Thyroid gland (tissue), 4 donors: Measurements from ENCODE around the gene B3GALT2. TPM values are rescaled to one million over a fixed set of nuclear protein-coding genes. Genes with fewer than 3 reads are reported as not detected.

Experiments
- DNase-seq, 2 donors: peaks; one replicate each; pipeline ENCODE4 v3.0.0-alpha.2; 2019
- H3K27ac ChIP-seq, 3 donors: fragments of 200-600 bp; sonication (generic); 1 replicate in 2 of 3; 2 replicates in 1 of 3; pipeline ENCODE4 v1.5.1; 2016 to 2019; ENCODE audit warnings: mild to moderate bottlenecking in 1 of 3, moderate library complexity in 1 of 3
- H3K27me3 ChIP-seq: fragments of 200-600 bp; sonication (generic); one replicate; pipeline ENCODE4 v1.5.1; 2019
- H3K36me3 ChIP-seq, 2 donors: fragments of 200-600 bp; sonication (generic); one replicate each; pipeline ENCODE4 v1.5.1; 2016 to 2019
- H3K4me1 ChIP-seq, 2 donors: fragments of 200-600 bp; sonication (generic); one replicate each; pipeline ENCODE4 v1.5.1; 2017 to 2019
- H3K4me3 ChIP-seq, 3 donors: fragments of 200-600 bp; sonication (generic); replicated peaks in 1 of 3; 1 replicate in 2 of 3; 2 replicates in 1 of 3; pipeline ENCODE4 v1.5.1; 2016; ENCODE audit warnings: mild to moderate bottlenecking in 1 of 3
- H3K9me3 ChIP-seq: fragments of 200-600 bp; sonication (generic); one replicate; pipeline ENCODE4 v1.5.1; 2017
- POLR2A ChIP-seq, 2 donors: fragments of 450-650 bp; IDR thresholded peaks; one replicate each; pipeline ENCODE4 v1.6.1; 2017; ENCODE audit warnings: antibody characterized with exemption in 2 of 2, mild to moderate bottlenecking in 2 of 2, moderate library complexity in 1 of 2
- WGBS, 2 donors: methylation state at CpG; one replicate each; pipeline ENCODE4 v1.1.5; 2017; 5-methylcytosine and 5-hydroxymethylcytosine counted together
- intact Hi-C: fragments of 100-400 bp; cut with DNase I; formaldehyde crosslinking; loops from one replicate; pipeline ENCODE4 v1.15.1; 2023
- total RNA-seq, 4 donors: library from RNA; depleted of rRNA; stranded (reverse); fragments of >200 nt; gene quantifications; one replicate each; pipeline ENCODE4 v1.2.3, GENCODE V29; 2016
- TF ChIP-seq, protein P1 (sequence below), 6 experiments: fragments of 200-600 bp in 3 of 6; fragments of 450-650 bp in 3 of 6; sonication (generic) in 3 of 6; IDR thresholded peaks; one replicate each; pipeline ENCODE4 v1.5.1; 2016 to 2019; ENCODE audit warnings: antibody characterized with exemption in 6 of 6, mild to moderate bottlenecking in 2 of 6, inconsistent platforms in 1 of 6, moderate library complexity in 1 of 6

The B3GALT2 gene
- total RNA-seq, 4 donors from 2014 or later = 0.67 to 1.7 (median 1.6) TPM

DNA sequence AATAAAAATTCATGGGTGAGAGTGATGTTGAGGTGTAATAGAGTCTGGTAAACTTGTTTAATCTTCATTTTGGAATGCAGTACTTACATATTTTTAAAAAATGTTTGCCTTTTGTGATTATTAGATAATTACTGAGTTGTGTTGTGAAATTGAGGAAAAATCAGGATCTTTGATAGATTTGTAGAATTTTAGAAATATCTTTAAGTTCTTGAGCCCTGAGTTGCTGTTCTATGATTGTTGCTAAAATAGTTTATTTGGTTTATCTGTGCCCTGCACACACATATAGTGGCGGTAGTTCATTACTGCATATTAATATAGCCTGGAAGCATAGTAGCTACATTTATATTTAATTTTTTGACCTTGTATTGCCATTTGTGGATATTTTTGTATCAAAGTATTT is 1.6 kb downstream of the B3GALT2 start:
- Histone ChIP-seq H3K4me1 (peaks cover 47 to 66% of the 10 kb centered on the region in 2 donors), H3K4me3 (no peak overlapping the region), H3K27ac (peak overlapping the region in 1 of 3 donors; percentile 7), H3K27me3 (no peaks in the 10 kb centered on the region), H3K9me3 (no peaks in the 10 kb centered on the region), H3K36me3 (no peaks in the 10 kb centered on the region)
- 86 to 90% methylated on average over 1 of the region's 1 CpG for WGBS, 2 donors
- intact Hi-C loops = no loop called here
- no peak for DNase-seq
- TF ChIP-seq, protein P1, sequence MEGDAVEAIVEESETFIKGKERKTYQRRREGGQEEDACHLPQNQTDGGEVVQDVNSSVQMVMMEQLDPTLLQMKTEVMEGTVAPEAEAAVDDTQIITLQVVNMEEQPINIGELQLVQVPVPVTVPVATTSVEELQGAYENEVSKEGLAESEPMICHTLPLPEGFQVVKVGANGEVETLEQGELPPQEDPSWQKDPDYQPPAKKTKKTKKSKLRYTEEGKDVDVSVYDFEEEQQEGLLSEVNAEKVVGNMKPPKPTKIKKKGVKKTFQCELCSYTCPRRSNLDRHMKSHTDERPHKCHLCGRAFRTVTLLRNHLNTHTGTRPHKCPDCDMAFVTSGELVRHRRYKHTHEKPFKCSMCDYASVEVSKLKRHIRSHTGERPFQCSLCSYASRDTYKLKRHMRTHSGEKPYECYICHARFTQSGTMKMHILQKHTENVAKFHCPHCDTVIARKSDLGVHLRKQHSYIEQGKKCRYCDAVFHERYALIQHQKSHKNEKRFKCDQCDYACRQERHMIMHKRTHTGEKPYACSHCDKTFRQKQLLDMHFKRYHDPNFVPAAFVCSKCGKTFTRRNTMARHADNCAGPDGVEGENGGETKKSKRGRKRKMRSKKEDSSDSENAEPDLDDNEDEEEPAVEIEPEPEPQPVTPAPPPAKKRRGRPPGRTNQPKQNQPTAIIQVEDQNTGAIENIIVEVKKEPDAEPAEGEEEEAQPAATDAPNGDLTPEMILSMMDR (IDR thresholded peaks at IDR 0.05) = no peak
- no peak for TF ChIP-seq POLR2A (IDR thresholded peaks at IDR 0.05)

DNA sequence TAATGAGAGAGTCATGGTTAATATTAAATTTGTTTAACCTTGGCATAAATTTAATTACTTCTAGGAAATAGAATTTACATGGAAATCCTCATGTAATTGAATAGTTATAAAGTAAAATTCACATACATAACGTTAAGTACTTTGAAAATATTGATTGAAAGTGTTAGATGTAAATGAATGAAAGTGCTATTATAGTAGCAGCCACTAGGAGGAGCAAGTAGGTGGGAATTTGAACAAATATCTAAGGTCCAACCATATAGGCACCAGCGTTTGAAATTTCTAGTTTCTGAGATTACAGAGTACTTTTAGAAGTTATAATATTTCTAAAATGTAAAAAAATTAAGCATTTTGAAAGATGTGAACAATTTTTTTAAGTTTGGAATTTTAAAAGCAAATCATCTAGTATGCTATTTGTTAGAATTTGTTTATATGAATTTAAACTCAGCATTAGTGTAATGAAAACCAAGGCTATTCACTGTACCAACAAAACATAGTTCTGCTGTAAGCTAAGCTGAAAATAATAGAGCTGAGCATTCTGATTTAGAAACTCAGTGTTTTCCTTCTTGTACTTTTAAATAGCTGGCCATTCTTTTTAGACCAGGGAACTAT is 3.3 kb downstream of the B3GALT2 start:
- 1 to 3% methylated on average over 2 of the region's 2 CpGs for WGBS, 2 donors
- DNase-seq = no peak
- intact Hi-C loops = no loop called here
- peaks cover 50 to 64% of the 10 kb centered on the region in 2 donors for H3K4me1 ChIP-seq
- no peak overlapping the region for H3K4me3 ChIP-seq
- no peaks in the 10 kb centered on the region for H3K27me3 ChIP-seq
- TF ChIP-seq, protein P1 (IDR thresholded peaks at IDR 0.05) = peak in 5 of 6 experiments; percentile 50 to 77 (median 66)
- no peak for TF ChIP-seq POLR2A (IDR thresholded peaks at IDR 0.05)
- H3K27ac ChIP-seq = peak overlapping the region in 1 of 3 donors; percentile 5
- no peaks in the 10 kb centered on the region for H3K9me3 ChIP-seq
- no peaks in the 10 kb centered on the region for H3K36me3 ChIP-seq

- intact Hi-C loops = no loop called here
- no peaks in the 10 kb centered on the region for H3K36me3 ChIP-seq
- no peaks in the 10 kb centered on the region for H3K27me3 ChIP-seq
- H3K4me1 ChIP-seq = peaks cover 40 to 55% of the 10 kb centered on the region in 2 donors
- no peak overlapping the region for H3K4me3 ChIP-seq
- WGBS, 2 donors = 83 to 86% methylated on average over 2 of the region's 2 CpGs
- H3K9me3 ChIP-seq = no peaks in the 10 kb centered on the region
- DNase-seq = no peak
- TF ChIP-seq, protein P1 (IDR thresholded peaks at IDR 0.05) = no peak
- no peak for TF ChIP-seq POLR2A (IDR thresholded peaks at IDR 0.05)
- peak overlapping the region in 2 of 3 donors; percentile 36 to 72 for H3K27ac ChIP-seq
Observed at GRCh38 chr1:193181985-193182384, 4.4 kb downstream of the B3GALT2 start.

- no peaks in the 10 kb centered on the region for H3K36me3 ChIP-seq
- TF ChIP-seq, protein P1 (IDR thresholded peaks at IDR 0.05) = no peak
- TF ChIP-seq POLR2A (IDR thresholded peaks at IDR 0.05) = no peak
- no peaks in the 10 kb centered on the region for H3K9me3 ChIP-seq
- intact Hi-C loops = no loop called here
- no peak for DNase-seq
- 49 to 71% methylated on average over 1 of the region's 1 CpG for WGBS, 2 donors
- no peaks in the 10 kb centered on the region for H3K27me3 ChIP-seq
- H3K4me3 ChIP-seq = no peak overlapping the region
- peaks cover 40 to 54% of the 10 kb centered on the region in 2 donors for H3K4me1 ChIP-seq
- peak overlapping the region; percentile 36 to 72 (median 71) for H3K27ac ChIP-seq
Observed at GRCh38 chr1:193181536-193181935, 4.9 kb downstream of the B3GALT2 start.

DNA sequence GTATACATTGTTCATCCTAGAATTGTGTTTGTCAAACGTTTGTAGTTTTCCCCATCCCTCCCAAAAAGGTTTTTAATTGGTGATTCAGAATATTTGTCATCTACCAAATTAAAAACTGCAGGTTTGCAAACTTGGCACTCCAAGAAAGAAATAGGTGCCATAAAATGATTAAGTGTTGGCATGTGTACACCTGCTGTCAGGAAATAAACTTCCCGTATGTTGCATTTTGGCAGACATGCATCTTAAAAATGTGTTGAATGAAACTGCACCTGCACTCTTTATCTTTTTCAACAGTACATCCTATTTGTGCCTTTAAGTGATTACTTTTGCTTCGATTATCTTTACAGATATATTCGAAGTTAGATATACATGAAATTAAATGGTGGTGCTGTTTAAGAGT is 7.3 kb downstream of the B3GALT2 start:
- intact Hi-C loops = no loop called here
- DNase-seq = no peak
- Histone ChIP-seq H3K9me3 (no peaks in the 10 kb centered on the region), H3K4me1 (peaks cover 40 to 50% of the 10 kb centered on the region in 2 donors), H3K27me3 (no peaks in the 10 kb centered on the region), H3K4me3 (no peak overlapping the region), H3K27ac (no peak overlapping the region), H3K36me3 (no peaks in the 10 kb centered on the region)
- 80 to 82% methylated on average over 4 of the region's 4 CpGs for WGBS, 2 donors
- TF ChIP-seq POLR2A (IDR thresholded peaks at IDR 0.05) = no peak
- TF ChIP-seq, protein P1 (IDR thresholded peaks at IDR 0.05) = no peak
